Stimulated activated CD4-positive, alpha-beta T cell treated with anti-CD3 and anti-CD28 coated beads, Interleukin-2, amount 100 ng/mL, for 4 hours (primary cell): Measurements from ENCODE around the gene PRSS33.

ENCODE experiments used
- DNase-seq: peaks from one replicate; pipeline ENCODE4 v3.0.0-alpha.2; 2020; ENCODE audit warnings: low read depth

The PRSS33 gene

GRCh38 chr16:2799205-2799858 is 12.0 kb upstream of the PRSS33 start:
- DNase-seq: no peak

- no peak for DNase-seq
Observed at GRCh38 chr16:2798723-2799204, 11.4 kb upstream of the PRSS33 start.

DNA sequence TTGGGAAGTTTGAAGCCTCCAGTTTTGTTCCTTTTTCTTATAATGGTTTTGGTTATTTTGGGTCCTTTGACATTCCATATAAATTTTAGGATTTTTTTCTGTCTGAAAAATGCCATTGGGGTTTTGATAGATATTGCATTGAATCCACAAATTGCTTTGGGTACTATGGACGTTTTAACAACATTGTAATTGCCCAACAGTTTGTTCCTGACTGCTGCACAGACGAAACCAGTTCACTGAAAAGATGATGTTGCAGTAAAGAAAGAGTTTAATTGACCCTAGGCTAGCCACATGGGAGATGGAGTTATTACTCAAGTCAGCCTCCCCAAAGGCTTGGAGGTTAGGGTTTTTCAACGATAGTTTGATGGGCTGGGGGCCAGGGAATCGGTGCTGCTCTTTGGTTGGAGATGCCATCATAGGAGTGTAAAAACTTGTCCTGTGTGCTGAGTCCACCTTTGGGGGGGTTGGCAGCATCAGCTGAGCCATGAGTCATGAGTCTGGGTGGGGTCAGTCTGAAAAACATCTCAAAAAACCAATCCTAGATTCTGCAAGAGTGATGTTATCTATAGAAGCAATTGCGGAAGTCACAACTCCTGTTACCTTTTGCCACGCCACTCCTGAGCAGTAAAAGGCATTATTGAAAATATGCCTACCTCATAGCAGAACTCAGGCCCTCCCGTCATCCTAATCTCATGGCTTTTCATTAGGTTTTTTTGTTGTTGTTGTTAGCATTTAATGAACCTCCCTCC is 8.2 kb upstream of the PRSS33 start:
- no peak for DNase-seq

DNA sequence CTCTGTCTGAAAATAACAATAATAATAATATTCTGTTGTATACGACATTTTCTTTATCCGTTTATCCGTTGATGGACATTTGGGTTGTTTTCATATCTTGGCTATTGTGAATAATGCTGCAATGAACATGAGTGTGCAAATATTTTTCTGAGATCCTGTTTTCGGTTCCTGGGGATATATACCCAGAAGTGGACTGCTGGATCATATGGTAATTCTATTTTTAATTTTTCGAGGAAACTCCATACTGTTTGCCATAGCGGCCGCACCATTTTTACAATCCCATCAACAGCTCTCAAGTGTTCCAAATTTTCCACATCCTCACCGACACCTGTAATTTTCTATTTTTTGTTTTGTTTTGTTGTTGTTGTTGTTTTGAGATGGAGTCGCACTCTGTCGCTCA is 5.6 kb upstream of the PRSS33 start:
- no peak for DNase-seq

- DNase-seq: no peak
Observed at GRCh38 chr16:2791174-2791573, 3.8 kb upstream of the PRSS33 start.

DNA sequence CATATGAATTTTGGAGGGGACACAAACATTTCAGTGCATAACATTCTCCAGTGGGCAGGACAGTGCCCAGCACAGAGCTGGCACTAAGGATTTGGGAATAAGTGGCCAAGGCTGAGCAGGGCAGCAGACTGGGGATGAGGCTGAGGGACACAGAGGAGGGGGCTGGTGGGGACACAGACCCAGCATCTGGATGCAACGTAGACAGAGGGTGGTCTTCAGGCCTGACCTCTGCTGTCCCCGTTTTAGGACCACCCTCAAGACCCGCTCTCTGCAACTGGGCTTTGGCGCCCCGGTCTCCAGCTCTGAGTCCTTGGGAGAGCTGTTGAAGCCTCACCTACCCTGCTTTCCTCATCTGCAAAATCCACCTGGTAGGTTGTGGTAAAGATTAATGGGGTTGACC is 3.3 kb upstream of the PRSS33 start:
- DNase-seq: no peak

GRCh38 chr16:2787961-2788360 is 601 bp upstream of the PRSS33 start:
- DNase-seq: no peak

GRCh38 chr16:2786826-2787151 is 571 bp downstream of the PRSS33 start:
- DNase-seq: no peak

GRCh38 chr16:2786061-2786825 is 1.1 kb downstream of the PRSS33 start:
- no peak for DNase-seq

GRCh38 chr16:2785101-2785991 is 2.0 kb downstream of the PRSS33 start:
- peak; percentile 11 for DNase-seq

GRCh38 chr16:2784358-2785100 is 2.8 kb downstream of the PRSS33 start:
- DNase-seq: no peak

GRCh38 chr16:2783581-2784357 is 3.6 kb downstream of the PRSS33 start:
- no peak for DNase-seq

DNA sequence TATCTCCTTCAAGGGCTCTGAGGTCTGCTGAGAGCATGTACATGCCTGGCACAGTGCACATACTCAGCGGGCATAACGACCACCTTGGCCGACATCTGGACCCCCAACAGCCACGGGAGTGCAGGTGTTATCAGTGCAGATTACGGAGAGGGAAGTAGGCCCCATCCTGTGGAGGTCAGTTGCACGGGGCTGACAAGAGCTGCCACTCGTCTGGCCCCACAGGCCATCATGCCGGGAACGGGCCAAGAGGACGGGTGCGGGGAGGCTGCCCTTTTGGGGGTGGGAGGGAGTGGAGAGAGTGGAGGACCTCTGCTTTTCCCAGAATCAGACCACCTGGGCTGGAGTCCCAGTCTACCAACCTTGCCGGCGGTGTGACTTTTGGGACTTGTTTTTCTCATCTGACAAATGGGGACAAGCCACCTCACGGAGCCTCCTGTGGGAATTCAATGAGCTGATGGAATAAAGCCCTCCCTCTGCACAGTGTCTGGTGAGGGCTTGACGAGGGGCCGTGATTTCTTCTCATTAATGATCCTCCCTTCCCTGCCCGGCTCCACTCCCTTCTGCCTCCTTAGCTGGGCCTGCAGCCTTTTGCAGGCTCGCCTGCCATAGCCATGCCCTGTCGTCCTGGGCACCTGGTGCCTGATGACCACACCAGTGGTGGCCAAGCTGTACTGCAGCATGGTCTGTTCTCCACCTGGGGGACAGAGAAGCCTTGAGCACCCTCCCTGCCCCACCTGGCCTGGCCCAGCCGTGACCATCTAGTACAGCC is 4.6 kb downstream of the PRSS33 start:
- no peak for DNase-seq

GRCh38 chr16:2779978-2780898 is 7.1 kb downstream of the PRSS33 start:
- DNase-seq: no peak

GRCh38 chr16:2779151-2779920 is 8.0 kb downstream of the PRSS33 start:
- no peak for DNase-seq

- no peak for DNase-seq
Observed at GRCh38 chr16:2778630-2778958, 8.8 kb downstream of the PRSS33 start.

DNA sequence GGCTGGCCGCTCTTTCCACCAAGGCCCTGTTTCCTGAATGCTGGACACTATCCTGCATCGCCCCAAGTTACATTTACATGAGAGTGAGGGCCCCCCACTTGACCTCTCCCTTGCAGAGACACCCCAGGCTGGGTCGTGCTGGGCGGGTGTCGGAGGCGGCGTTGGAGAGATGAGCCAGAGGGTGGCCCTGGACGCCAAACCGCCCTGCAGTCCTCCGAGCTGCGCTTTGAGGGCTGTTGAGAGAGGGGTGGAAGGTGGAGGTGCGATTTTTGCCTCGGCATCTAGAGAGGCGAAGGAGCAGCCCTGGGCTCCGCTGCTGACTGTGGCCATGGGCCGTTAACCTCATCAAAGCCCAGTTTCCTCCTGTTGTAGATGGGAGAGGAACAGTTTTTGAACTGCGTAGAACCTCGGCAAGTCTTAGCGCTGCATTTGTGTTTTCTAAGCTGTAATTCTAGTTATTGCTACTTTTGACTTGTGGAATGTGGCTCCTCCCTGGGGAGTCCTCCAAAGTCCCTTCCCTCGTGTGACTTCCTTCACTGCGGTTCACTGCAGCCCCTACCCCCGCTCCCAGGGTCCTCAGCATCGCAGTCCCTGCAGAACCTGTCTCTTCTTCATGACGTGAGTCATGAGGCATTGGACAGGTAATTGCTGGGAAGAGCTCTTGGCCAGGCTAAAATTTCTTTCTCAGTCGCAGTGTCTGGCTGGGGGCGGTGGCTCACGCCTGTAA is 9.3 kb downstream of the PRSS33 start:
- DNase-seq: no peak
